ENCODE measurements around the gene ELANE. TPM values are rescaled to one million over a fixed set of nuclear protein-coding genes. Genes with fewer than 3 reads are reported as not detected.

The ELANE gene
- not detected in 2 replicates for total RNA-seq

GRCh38 chr19:852136-853013 is at the start of gene ELANE:
TSS of gene ELANE (plus strand) at chr19:852303. CDS start at chr19:852329, 26 bp downstream.

GRCh38 chr19:821825-822503 is 30.1 kb upstream of the ELANE start, which contains the start of gene PLPPR3:
TSS of gene PLPPR3 (minus strand) at chr19:821955. CDS start at chr19:821559, 396 bp downstream.

GRCh38 chr19:827710-828321 is 24.3 kb upstream of the ELANE start, which contains the start of gene AZU1:
TSS of gene AZU1 (plus strand) at chr19:827837. CDS start at chr19:827847, 10 bp downstream.

GRCh38 chr19:840519-841206 is 11.4 kb upstream of the ELANE start, which contains the start of gene PRTN3:
TSS of gene PRTN3 (plus strand) at chr19:840999. CDS start at chr19:841009, 10 bp downstream.

GRCh38 chr19:858868-859843 is 7.1 kb downstream of the ELANE start, which contains the start of gene CFD:
TSS of gene CFD (plus strand) at chr19:859664. CDS start at chr19:859690, 26 bp downstream.

DNA sequence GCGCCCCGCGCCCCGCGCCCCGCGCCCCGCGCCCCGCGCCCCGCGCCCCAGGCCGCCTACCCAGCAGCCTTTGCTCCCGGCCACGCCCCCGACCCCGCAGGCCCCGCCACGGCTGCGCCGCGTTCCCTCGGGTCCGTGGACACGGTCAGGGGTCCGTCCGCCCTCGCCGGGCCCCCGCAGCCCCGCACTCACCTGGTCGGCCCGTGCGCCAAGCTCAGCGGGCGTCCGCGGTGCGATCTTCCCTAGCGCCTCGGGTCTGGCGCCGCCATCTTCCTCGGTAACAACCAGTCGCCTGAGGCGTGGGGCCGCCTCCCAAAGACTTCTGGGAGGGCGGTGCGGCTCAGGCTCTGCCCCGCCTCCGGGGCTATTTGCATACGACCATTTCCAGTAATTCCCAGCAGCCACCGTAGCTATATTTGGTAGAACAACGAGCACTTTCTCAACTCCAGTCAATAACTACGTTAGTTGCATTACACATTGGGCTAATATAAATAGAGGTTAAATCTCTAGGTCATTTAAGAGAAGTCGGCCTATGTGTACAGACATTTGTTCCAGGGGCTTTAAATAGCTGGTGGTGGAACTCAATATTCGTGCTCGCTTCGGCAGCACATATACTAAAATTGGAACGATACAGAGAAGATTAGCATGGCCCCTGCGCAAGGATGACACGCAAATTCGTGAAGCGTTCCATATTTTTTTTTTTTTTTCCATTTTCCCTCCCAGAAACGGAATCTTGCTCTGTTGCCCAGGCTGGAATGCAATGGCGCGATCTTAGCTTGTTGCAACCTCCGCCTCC is 41.0 kb downstream of the ELANE start, which contains the start of the genes MED16 and RNU6-9:
TSS of gene MED16 (minus strand) at position 294 of the 796 bp plus-strand sequence. CDS start 2,056 bp downstream, outside the sequence.
TSS of gene RNU6-9 (plus strand) at position 591 of the 796 bp plus-strand sequence.

Other genes starting within 250 kb of the ELANE start
- 35.1 and 38.7 TPM in 2 replicates for gene POLRMT, start 218.8 kb upstream of the ELANE start, total RNA-seq
- gene FGF22, start 212.4 kb upstream of the ELANE start, total RNA-seq: not detected in 2 replicates
- 139 and 142 TPM in 2 replicates for gene RNF126, start 189.1 kb upstream of the ELANE start, total RNA-seq
- gene FSTL3, start 175.9 kb upstream of the ELANE start, total RNA-seq: 207 and 297 TPM in 2 replicates
- not detected in 2 replicates for gene PRSS57, start 156.9 kb upstream of the ELANE start, total RNA-seq
- 6.7 TPM in 2 replicates for gene PALM, start 143.4 kb upstream of the ELANE start, total RNA-seq
- 73.5 and 106 TPM in 2 replicates for gene MISP, start 101.2 kb upstream of the ELANE start, total RNA-seq
- gene PTBP1, start 54.9 kb upstream of the ELANE start, total RNA-seq: 154 and 246 TPM in 2 replicates
- gene PLPPR3, start 30.3 kb upstream of the ELANE start, total RNA-seq: 0.56 TPM in 2 replicates
- not detected in 2 replicates for gene AZU1, start 24.5 kb upstream of the ELANE start, total RNA-seq
- 0.49 TPM in 1 of 2 replicates, not detected in the other for gene PRTN3, start 11.3 kb upstream of the ELANE start, total RNA-seq
- 3.5 and 6.6 TPM in 2 replicates for gene CFD, start 7.4 kb downstream of the ELANE start, total RNA-seq
- 47.1 and 48.6 TPM in 2 replicates for gene MED16, start 40.9 kb downstream of the ELANE start, total RNA-seq
- not detected in 2 replicates for gene RNU6-9, start 41.2 kb downstream of the ELANE start, total RNA-seq
- gene R3HDM4, start 60.9 kb downstream of the ELANE start, total RNA-seq: 57.1 and 58.6 TPM in 2 replicates
- gene KISS1R, start 65.0 kb downstream of the ELANE start, total RNA-seq: 0.14 TPM in 1 of 2 replicates, not detected in the other
- gene ARID3A, start 73.7 kb downstream of the ELANE start, total RNA-seq: 5.3 and 13.5 TPM in 2 replicates
- gene WDR18, start 132.0 kb downstream of the ELANE start, total RNA-seq: 70.8 and 71.6 TPM in 2 replicates
- 4.4 and 6.3 TPM in 2 replicates for gene GRIN3B, start 148.1 kb downstream of the ELANE start, total RNA-seq
- 150 and 164 TPM in 2 replicates for gene TMEM259, start 168.8 kb downstream of the ELANE start, total RNA-seq
- gene RNU6-2, start 169.2 kb downstream of the ELANE start, total RNA-seq: not detected in 2 replicates
- 247 and 249 TPM in 2 replicates for gene CNN2, start 174.3 kb downstream of the ELANE start, total RNA-seq
- 14.7 and 21.7 TPM in 2 replicates for gene ABCA7, start 187.8 kb downstream of the ELANE start, total RNA-seq
- 9.0 and 12.5 TPM in 2 replicates for gene ARHGAP45, start 214.9 kb downstream of the ELANE start, total RNA-seq
- 241 and 251 TPM in 2 replicates for gene POLR2E, start 243.1 kb downstream of the ELANE start, total RNA-seq

Measured in airway epithelial cell (primary cell).